AG04450 (cell line): Measurements from ENCODE around the gene DGKH. TPM values are rescaled to one million over a fixed set of nuclear protein-coding genes. Genes with fewer than 3 reads are reported as not detected.

Experiments used
- CTCF ChIA-PET: fragments of 300-600, 350-600 bp; formaldehyde crosslinking; extraction: SDS; loops from one replicate; lab custom pipeline; 2022; ENCODE audit warnings: antibody characterized with exemption, inconsistent platforms; lab: Charles Lee
- POLR2A ChIA-PET: fragments of 350-600 bp; formaldehyde crosslinking; extraction: SDS; loops from one replicate; lab custom pipeline; 2021; ENCODE audit warnings: antibody characterized with exemption, inconsistent platforms; lab: Yijun Ruan, JAX
- DNase-seq: peaks from one replicate; pipeline ENCODE4 v3.0.0-alpha.2; 2011; ENCODE audit warnings: low read depth, low spot score
- H3K27ac ChIP-seq: one replicate; pipeline ENCODE4 v1.5.1; 2012; ENCODE audit warnings: low read depth, low read length, control low read depth
- H3K27me3 ChIP-seq: one replicate; pipeline ENCODE4 v1.6.0; 2012; ENCODE audit warnings: low read length; ENCODE audit not compliant: control insufficient read depth, insufficient read depth
- H3K4me3 ChIP-seq: 2 replicates; pipeline ENCODE4 v1.5.1; 2011; ENCODE audit warnings: mild to moderate bottlenecking, low read depth, low read length, control low read depth
- H3K9me3 ChIP-seq: 2 replicates; pipeline ENCODE4 v1.5.1; 2012; ENCODE audit warnings: low read length; ENCODE audit not compliant: control insufficient read depth, insufficient read depth
- CTCF ChIP-seq: IDR thresholded peaks from 2 replicates; pipeline ENCODE4 v1.5.1; 2011; ENCODE audit warnings: low read depth, low read length, control low read depth, inconsistent platforms
- polyA plus RNA-seq: library from polyadenylated mRNA; depleted of rRNA; stranded (reverse); fragments of >200 nt; gene quantifications from 2 replicates; pipeline ENCODE4 v1.2.3, GENCODE V29; 2011

DGKH gene
- polyA plus RNA-seq, 1 experiment, result 4.3 TPM

GRCh38 chr13:42214446-42214845, 166.0 kb downstream of the DGKH start:
- TF ChIP-seq CTCF, result no peak
- no peak overlapping the region for H3K27ac ChIP-seq
- no peaks in the 10 kb centered on the region for H3K9me3 ChIP-seq
- no peaks in the 10 kb centered on the region for H3K27me3 ChIP-seq
- DNase-seq, result no peak
- no peak overlapping the region for H3K4me3 ChIP-seq
- ChIA-PET POLR2A (no interaction called here), CTCF (no interaction called here)

GRCh38 chr13:42215578-42216421, 167.4 kb downstream of the DGKH start:
- CTCF ChIA-PET, result interaction anchor here (0.5 to 1.8 kb wide), 7 partner anchors 11 to 548 kb away, joined by 3 to 20 read pairs (median 4); no protein-coding TSS in a partner anchor
- Histone ChIP-seq H3K27me3 (no peaks in the 10 kb centered on the region), H3K27ac (no peak overlapping the region), H3K9me3 (no peaks in the 10 kb centered on the region), H3K4me3 (no peak overlapping the region)
- DNase-seq, result peak; percentile 15
- POLR2A ChIA-PET, result no interaction called here
- peak; percentile 77 for TF ChIP-seq CTCF

GRCh38 chr13:42216422-42216735, 167.9 kb downstream of the DGKH start:
- Histone ChIP-seq H3K4me3 (no peak overlapping the region), H3K27ac (no peak overlapping the region), H3K27me3 (no peaks in the 10 kb centered on the region), H3K9me3 (no peaks in the 10 kb centered on the region)
- POLR2A ChIA-PET, result no interaction called here
- no peak for DNase-seq
- CTCF ChIA-PET, result interaction anchor here (0.6 to 1.8 kb wide), 6 partner anchors 11 to 548 kb away, joined by 3 to 20 read pairs (median 4); no protein-coding TSS in a partner anchor
- TF ChIP-seq CTCF, result no peak

GRCh38 chr13:42218576-42218975, 170.1 kb downstream of the DGKH start:
- DNase-seq, result no peak
- Histone ChIP-seq H3K27ac (no peak overlapping the region), H3K9me3 (no peaks in the 10 kb centered on the region), H3K27me3 (no peaks in the 10 kb centered on the region), H3K4me3 (no peak overlapping the region)
- ChIA-PET POLR2A (no interaction called here), CTCF (interaction anchor here (0.6 to 0.7 kb wide), 2 partner anchors 362 to 458 kb away, joined by 5 read pairs; no protein-coding TSS in a partner anchor)
- TF ChIP-seq CTCF, result no peak

GRCh38 chr13:42219051-42219450, 170.6 kb downstream of the DGKH start:
- Histone ChIP-seq H3K27ac (no peak overlapping the region), H3K9me3 (no peaks in the 10 kb centered on the region), H3K4me3 (no peak overlapping the region), H3K27me3 (no peaks in the 10 kb centered on the region)
- CTCF ChIA-PET, result no interaction called here
- POLR2A ChIA-PET, result no interaction called here
- no peak for DNase-seq
- TF ChIP-seq CTCF, result no peak
